Measurements from ENCODE around the gene HHAT.
A peak's percentile ranks its signal among the peaks of the same experiment; 100 is the strongest.
"Not testable (repeated sequence)": the region's sequence is repeated elsewhere in the genome, so short reads cannot be mapped to it uniquely, and the experiment has no call there.

Gene HHAT

DNA sequence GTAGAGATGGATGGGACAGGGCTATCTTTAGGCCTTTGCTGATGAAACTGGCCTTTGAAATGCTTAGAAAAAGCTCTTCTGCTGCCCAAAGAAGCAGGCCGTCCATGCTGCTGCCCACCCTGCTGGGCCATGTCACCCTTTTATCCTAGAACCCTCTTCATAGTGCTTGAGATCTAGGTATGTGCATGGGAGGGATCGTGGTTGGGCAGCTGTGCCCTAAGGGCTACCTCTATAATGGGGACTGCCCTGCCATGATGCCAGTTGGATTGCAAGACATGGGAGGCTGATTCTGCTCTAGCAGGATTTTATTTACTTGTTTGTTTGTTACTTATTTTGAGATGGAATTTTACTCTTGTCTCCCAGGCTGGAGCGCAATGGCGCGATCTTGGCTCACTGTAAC lies 69.0 kb downstream of the HHAT start:
- DNase-seq (ENCODE audit: low spot score), result no peak

DNA sequence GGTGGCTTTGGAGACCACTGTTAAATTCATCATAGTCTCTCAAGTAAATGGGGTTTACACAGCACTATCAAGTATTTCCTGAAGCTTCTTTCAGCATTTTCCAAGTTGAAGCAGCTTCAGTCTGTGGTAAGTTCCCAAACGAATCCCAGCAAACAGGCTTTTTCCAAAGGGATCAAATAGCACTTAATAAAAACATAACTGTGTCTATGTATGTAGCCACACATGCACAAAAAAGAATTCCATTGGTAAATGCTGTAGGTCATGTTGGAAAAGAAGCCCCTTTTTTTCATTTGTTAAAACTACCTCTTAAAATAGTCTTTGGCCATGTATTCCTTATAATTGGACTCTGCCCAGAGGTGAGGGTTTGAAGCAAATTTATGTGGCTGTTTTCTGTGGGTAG lies 69.8 kb downstream of the HHAT start:
- DNase-seq (ENCODE audit: low spot score), result no peak

DNA sequence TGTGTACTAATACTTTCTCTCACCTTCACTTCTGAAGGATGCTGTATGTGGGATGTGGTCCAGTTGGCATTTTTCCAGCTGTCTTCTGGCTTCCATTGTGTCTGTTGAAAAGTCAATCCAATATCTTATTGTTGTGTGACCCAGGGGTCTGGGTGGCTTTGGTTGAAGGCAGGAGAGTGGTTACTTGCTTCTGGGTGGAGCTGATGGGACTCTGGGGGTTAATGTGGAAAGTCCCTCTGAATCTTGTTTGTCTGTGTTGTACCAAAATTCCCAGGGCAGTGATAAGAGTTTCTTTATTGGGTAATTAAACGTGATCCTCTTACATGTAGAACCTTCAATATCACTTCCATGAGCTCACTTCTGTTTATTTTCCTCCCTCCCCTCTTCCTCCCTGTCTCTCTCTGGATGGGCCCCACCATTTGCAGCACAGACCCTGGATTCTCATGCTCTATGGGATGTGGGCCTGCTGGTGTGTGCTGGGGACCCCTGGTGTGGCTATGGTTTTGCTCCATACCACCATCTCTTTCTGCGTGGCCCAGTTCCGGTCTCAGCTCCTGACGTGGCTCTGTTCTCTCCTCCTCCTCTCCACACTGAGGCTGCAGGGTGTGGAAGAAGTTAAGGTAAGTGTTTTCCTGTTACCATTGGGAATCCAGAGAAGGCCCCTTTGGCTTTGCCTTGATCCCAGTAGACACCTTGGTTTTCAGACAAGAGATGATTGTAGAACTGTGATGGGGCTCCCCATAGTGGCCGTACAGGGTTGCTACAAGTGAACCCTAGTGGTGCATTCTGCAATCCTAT lies 71.5 kb downstream of the HHAT start:
- no peak for DNase-seq (ENCODE audit: low spot score)

DNA sequence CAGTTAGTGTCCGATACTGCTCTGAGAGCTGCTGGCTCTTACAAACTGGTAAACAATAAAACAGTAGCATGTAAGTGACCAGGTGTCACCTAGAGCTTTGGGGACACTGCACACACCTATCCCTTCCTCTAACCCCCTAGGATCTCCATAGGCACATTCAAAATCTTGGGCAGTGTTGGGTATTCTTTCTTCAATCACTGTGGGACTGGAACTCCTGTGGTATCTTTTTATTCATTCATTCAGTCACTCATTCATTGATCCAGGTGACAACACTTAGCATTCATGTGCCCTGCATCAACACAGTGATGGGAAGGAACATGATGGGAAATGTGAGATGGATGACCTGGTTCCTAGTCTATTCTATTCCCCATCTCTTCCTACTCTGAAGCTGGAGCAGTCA lies 73.9 kb downstream of the HHAT start:
- DNase-seq (ENCODE audit: low spot score), result no peak

DNA sequence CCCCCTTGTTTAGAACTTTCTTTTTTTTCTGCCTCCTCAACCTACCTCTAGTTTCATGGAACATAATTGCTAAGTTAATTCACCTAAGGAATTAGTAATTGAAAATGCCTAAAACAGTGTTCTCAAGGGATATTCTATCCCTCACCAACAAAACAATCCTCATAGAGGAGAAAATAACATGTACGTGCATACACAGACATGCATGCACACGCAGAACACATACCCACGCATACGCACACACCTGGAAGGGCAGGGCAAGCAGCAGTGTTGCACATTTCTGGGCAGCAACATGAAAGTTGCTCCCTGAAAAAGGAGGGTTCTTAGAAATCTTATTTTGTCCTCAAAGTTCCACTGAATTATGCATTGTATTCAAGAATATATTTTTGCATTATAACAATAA lies 76.6 kb downstream of the HHAT start:
- no peak for DNase-seq (ENCODE audit: low spot score)

DNA sequence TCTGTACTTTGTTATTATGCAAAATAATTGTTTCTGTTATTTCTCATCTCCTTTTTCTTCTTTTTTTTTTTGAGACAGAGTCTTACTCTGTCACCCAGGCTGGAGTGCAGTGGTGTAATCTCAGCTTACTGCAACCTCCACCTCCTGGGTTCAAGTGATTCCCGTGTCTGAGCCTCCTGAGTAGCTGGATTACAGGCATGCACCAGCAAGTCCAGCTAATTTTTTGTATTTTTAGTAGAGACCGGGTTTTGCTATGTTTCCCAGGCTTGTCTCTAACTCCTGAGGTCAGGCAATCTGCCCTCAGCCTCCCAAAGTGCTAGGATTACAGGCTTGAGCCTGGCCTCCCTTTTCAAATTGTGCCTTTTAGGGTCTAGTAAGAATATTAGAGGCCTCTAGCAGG lies 77.6 kb downstream of the HHAT start:
- DNase-seq (ENCODE audit: low spot score), result not testable (repeated sequence)

DNA sequence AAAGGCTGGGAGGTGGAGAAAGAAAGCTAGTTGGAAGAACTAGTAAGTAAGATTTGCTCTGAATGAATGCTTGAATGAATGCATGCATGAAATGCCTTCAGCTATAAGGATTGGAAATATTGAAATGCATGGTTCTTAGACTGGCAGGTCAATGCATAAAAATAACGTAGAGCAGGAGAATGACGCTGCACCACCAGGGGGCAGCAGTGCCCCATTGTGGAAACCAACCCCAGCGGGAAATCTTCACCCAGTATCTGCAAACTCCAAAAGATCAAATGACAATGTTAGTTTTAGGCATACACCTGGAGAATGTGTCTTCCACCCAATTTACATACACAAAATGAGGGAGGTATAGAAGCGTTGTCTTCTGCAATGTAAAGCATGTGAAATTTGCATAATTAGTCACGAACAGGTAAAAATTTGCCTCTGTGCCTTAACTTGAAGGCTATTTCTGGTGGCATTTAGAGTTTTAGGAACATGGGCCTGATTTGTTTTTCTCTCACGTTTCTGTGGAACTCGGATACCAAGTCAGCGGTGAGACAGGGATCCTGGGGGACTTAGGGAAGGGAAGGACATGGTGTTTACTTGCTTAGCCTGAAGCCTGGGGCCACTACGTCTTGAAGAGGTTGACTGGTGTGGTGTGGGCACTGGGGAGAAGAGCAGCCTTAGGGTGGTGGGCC lies 78.6 kb downstream of the HHAT start:
- peak; percentile 44 for DNase-seq (ENCODE audit: low spot score)

DNA sequence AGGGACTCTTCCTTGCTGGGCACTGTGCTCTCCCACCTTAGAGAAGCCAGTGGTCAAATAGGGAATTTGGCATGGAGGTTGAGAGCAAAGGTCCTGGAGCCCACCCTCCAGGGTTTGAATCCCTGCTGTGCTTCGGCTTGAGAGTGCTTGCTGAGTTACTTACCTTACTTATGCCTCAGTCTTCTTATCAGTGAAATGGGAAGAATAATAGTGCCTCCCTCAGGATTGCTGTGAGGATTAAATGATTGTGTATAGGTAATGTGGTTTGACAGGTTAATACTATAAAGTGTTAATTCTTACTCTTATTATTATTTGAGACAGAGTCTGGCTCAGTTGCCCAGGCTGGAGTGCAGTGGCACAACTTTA lies 79.2 kb downstream of the HHAT start:
- no peak for DNase-seq (ENCODE audit: low spot score)

DNA sequence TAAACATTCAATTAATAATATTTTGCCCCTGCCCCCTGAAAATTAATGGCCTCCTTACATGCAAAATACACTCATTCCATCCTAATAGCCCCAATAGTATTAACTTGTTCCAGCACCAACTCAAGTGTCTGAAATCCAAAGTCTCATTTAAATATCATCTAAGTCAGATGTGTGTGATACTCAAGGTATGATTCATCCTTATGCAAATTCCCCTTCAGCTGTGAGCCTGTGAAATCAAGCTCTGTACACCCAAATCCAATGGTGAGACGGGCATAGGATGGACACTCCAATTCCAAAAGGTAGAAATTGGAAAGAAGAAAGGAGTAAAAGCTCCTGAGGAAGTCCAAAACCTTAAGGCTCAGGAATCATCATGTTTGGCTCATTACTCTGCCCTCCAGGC lies 83.5 kb downstream of the HHAT start:
- DNase-seq (ENCODE audit: low spot score), result no peak

DNA sequence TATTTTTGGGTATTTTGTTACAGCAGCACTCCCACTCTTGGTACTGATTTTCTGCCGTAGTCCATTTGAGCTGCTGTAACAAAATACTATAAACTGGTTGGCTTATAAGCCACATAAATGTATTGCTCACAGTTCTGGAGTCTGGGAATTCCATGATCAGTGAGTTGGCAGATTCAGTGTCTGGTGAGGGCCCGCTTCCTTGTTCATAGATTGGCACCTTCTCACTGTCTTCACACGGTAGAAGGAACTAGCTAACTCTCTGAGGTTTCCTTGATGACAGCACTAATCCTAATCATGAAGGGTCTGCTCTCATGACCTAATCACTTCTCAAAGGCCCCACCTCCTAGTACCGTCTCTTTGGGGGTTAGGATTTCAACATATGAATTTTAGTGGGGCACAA lies 85.2 kb downstream of the HHAT start:
- DNase-seq (ENCODE audit: low spot score), result no peak

DNA sequence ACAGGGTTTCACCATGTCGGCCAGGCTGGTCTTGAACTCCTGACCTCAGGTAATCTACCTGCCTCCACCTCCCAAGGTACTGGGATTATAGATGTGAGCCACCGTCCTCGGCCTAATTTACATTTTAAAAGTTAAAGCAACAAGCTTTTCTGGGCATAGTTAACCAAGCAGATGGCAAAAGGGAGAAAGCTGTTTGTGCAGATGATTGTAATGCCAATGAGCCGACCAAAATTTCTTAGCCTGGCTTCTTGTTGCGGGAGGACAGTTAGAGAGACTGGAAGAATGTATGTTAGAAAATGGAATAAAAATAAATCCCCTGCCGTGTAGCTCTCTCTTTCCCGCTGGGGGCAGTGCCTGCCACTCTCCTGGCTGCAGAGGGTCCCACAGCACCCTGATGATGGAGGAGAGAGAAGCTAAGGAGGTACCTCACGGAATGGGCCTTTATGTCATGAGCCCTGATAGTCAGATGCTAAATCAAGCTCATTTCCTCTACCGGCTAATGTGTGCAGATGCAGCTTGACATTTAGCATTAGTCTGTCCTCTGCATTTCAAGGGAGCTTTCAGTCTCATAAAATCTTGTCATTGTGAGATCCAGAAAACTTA lies 87.2 kb downstream of the HHAT start:
- DNase-seq (ENCODE audit: low spot score), result no peak

DNA sequence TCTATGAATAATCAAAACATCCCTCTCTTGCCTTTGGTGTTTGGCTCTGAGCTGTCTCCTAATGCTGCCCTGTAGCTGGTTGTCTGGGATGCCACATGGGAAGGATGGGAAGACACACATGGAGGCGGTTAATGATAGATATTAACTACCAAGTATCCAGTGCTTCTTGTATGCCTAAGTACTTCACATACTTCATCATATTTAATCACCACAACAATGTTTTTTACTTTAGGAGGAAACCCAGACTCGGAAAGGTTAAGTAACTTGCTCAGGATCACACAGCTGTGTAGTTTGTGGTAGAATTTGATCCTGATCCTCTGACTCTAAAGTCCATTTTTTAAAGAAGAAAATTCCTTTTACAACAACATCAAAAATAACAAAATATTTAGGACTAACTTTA lies 88.0 kb downstream of the HHAT start:
- no peak for DNase-seq (ENCODE audit: low spot score)

DNA sequence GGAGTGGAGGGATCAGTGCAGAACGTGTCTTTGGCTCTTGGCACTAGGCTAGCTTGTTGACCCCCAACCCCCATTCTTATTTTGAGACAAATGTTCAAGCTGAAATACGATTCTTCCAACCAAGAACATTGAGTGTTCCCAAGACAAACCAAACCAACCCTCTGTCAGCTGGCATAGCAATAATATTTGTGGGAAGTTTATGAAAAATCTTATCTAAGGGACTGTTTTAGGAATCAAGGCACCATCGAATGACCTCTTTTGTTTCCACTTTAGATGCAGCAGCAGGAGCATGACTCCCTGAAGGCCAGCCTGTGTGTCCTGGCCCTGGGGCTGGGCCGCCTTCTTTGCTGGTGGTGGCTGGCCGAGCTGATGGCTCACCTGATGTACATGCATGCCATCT lies 89.2 kb downstream of the HHAT start:
- no peak for DNase-seq (ENCODE audit: low spot score)

DNA sequence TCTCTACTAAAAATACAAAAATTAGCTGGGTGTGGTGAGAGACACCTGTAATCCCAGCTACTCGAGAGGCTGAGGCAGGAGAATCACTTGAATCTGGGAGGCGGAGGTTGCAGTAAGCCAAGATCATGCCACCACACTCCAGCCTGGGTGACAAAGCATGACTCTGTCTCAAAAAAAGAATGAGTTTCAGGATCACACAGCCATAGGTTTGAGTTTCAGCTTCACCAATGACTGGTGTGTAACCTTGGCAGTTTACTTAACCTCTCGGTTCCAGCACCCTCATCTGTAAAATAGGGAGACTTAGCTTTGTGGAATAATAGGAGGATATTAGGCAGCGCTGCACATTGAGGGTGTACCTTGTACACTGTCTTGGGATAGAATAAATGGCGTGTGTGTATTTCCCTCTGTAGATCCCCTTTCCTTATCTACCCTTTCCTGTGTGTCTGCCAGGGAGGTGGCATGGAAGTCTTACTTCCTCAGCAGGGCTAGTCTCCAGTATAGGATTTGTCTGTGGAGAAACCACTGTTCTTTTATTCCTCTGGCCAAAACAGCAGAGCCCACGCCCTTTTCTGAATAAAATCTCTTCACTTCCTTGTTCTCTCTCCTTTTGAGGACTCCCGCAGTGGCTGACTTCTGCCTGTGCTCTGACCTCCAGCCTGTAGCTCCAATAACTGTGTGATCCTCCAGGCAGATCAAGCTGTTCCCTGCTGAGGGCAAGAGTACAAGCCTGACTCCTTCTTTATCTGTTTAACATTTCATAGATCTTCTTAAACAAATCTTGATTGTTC lies 90.4 kb downstream of the HHAT start:
- DNase-seq (ENCODE audit: low spot score), result no peak

DNA sequence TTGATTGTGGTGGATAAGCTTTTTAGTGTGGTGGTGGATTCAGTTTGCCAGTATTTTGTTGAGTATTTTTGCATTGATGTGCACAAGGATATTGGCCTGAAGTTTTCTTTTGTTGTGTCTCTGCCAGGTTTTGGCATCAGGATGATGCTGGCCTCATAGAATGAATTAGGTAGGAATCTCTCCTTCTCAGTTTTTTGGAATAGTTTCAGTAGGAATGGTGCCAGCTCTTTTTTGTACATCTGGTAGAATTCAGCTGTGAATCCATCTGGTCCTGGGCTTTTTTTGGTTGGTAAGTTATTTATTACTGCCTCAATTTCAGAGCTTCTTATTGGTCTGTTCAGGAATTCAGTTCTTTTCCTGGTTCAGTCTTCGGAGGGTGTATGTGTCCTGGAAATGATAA lies 98.0 kb downstream of the HHAT start:
- not testable (repeated sequence) for DNase-seq (ENCODE audit: low spot score)

DNA sequence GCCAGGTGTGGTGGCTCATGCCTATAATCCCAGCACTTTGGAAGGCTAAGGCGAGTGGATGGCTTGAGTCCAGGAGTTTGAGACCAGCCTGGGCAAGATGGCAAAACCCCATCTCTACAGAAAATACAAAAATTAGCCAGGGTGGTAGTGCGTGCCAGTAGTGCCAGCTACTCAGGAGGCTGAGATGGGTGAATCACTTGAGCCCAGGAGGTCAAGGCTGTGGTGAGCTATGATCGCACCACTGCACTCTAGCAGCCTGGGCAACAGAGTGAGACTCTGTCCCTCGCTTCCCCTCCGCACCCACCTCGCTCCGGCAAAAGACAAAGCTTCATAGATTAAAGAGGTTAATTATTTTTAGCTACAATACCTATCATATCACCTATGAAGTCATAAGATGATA lies 100.0 kb downstream of the HHAT start:
- no peak for DNase-seq (ENCODE audit: low spot score)

DNA sequence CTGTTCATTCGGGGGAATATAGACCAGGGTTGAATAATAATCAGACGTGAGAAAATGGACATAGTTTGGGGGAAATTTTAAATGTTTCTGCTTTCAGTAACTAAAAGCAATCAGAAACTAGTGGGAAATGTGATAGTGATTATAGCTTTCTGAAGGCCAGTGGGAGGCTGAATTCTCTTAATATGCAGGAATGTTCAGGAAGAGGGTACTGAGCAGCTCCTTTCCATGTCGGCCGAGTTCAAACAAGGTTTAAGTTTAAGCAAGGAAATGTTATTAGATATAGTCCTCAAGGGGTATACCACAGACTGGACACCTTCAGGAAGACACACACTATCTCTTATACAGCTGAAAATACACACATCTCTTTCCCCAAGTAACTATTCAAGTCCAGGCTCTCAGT lies 105.5 kb downstream of the HHAT start:
- DNase-seq (ENCODE audit: low spot score), result no peak

DNA sequence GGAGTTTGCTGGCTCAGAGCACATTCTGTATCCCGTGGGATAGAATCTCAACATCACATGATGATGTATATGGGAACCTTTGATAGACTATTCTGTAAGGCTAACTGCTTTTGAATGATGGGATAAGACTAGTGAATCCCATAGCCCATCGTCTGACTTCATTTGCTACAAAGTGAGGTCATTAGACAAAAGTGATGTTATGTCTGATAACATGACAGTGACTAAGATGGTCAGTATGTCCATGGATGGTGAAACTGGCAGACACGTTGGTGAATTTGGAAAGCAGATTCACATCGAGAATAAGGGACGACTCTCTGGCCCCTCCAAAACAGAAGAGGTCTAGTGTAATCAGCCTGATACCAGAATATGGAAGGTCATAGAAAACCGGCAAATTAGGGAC lies 108.4 kb downstream of the HHAT start:
- no peak for DNase-seq (ENCODE audit: low spot score)

DNA sequence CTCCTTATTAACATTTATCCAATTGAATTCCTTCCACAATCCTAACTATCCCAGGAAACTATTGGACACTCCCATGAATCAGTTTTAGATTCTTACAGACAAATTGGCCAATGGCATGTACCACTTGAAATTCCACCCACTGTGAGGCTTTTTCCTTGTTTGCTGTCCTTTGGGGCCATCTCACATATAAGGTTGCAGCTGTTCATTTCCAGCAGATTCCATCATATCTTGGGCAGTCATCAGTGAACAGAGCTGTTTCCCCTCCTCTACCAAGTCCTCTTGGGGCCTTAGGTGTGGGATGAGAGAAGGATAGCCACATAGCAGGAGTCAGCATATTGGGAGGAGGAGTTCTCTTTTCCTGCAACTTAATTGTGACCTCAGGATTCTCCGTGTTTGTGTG lies 109.1 kb downstream of the HHAT start:
- no peak for DNase-seq (ENCODE audit: low spot score)

DNA sequence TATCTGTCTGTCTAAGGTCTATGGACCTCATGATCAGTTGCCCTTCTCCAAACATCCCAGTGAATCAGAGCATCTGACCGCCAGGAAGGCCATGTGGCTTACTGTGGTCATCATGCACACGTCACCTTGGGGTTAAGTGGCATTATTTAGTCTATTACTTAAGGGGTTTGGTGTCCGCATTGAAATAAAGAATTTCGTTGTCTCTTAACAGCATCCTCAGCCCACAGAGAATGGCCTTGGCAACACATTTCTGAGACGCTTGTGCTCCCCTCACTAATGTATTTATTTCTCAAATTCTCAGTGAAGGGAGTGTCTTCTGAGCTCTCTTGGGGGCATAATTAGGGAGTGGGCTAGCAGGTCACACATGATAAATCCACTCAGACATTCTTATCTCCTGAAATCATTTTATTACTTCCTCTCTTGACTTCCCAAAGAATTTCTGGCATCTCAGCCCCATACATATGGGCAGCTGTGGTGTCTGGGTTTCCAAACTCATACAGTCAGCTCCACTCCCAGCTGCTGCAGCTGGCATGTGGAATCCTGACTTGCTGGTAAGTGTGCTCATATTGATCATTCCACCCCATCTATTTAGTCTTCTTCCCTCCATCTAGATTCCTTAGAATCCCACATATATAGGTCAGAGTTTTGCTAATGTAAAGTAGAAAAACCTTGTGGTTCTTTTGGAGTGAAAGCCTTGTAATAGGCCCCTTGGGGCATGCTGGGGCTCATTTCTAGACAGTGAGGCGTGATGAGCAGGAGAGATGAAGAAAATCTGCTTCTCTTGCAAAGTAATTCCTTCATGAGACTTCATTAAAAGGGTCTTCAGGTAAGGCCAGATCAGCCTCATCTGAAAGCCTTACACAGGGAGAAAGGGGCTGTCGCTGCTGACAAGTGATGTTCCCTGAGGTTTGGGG lies 110.5 kb downstream of the HHAT start:
- DNase-seq (ENCODE audit: low spot score), result no peak

DNA sequence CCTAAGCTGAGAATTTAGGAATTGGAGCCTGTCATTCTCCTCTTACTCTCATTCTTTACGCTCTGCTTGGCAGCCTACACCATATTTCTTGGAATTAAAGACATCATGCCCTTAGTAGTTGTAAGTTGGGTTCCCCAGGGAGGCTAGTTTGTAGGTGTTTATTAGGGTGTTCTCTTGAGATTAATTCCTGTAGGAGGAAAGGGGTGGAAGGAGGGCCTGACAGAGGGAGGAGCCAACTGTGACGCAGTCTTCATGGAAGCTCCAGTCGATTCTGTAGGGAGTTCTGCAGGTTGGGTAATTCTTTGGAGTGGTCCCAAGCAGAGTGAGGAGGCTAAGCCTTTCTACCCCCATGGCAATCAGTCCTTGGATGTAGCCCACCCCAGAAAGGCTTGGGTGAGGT lies 111.4 kb downstream of the HHAT start:
- DNase-seq (ENCODE audit: low spot score), result no peak

DNA sequence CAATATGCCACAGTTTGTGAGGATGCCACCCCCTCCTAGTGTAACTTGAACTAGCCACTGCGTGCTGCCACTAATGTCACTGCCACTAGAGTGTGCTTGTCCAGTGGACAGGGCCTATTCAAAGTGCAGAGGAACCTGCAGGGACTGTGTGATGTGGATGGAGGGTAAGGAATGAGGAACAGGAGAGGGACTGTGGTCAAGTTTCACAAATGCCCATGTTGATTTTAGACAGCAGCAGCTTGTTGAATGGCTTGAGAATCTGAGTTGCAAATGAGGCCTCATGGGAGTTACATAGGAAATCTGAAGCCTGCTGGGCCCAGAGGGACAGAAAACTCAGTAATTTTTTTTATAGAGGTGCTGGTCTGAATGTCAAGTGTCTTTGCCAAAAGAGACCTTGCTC lies 112.3 kb downstream of the HHAT start:
- DNase-seq (ENCODE audit: low spot score), result no peak

All from hematopoietic multipotent progenitor cell treated with erythropoietin and hydrocortisone succinate and interleukin-3 and kit ligand, for 17 days (in vitro differentiated cells).